A549 treated with RU486 at 1 μM for 4 hours (cell line): ENCODE measurements around the gene FPR1. TPM values are rescaled to one million over a fixed set of nuclear protein-coding genes. Genes with fewer than 3 reads are reported as not detected.

Experiments used
- total RNA-seq: library from RNA; stranded (reverse); fragments of 200-300 nt; extraction: Qiagen RNA extraction; gene quantifications from 5 replicates; pipeline ENCODE4 v1.2.3, GENCODE V29; 2022; ENCODE audit warnings: low read depth

The FPR1 gene, protein sequence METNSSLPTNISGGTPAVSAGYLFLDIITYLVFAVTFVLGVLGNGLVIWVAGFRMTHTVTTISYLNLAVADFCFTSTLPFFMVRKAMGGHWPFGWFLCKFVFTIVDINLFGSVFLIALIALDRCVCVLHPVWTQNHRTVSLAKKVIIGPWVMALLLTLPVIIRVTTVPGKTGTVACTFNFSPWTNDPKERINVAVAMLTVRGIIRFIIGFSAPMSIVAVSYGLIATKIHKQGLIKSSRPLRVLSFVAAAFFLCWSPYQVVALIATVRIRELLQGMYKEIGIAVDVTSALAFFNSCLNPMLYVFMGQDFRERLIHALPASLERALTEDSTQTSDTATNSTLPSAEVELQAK
- total RNA-seq, result 0.07 to 0.14 TPM (median 0.10 TPM) in 4 of 5 replicates, not detected in the other

DNA sequence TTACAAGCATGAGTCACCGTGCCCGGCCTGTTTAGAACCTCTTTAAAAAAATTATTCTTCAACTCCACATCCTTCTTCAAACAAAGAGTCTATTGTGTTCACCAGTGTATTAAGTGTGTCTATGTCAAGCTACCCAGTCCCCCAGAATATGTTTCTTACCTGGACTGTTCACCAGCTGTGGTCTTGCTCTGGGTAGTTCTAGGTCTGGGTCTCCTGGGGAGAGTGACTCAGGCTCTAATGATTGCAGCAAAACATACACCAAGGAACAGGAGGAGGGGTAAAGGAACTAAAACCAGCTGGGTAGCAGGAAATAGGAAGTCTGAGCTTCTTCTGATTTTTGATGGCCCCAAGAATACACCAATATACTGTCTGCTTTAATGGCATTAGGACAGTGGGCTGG is at the start of gene FPR1:
TSS of gene FPR1 (minus strand) at position 224 of the 400 bp plus-strand sequence. CDS start 4,884 bp downstream, outside the sequence.

DNA sequence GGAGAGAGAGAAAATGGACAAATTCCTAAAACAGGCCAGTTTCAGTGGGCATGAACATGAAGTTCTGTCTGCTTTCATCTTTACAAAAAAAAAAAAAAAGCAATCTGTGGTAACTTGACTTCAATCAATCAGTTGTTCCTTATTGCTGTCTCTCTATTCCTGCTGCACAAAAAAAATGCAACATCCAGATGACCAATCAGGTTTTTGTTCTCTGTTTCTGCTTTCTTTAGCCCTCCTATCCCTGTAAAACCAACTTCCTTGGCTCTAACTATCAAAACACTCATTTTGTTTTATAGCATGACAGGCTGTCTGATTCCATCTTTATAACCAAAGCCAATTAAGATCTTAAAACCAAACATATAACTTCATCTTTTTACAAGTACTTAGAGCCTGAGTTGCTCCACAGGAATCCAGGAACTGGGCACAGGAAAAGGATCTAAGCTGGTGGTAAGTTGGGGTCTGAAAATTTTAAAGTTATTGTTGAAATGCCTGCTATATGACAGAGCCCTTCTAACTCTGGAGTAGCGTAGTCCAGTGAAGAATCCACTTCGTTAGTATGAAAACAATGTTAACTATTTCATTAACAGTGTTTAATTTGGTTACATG is 43.3 kb upstream of the FPR1 start, which contains the start of gene FPR3:
TSS of gene FPR3 (plus strand) at position 273 of the 606 bp plus-strand sequence. CDS start 28,592 bp downstream, outside the sequence.

DNA sequence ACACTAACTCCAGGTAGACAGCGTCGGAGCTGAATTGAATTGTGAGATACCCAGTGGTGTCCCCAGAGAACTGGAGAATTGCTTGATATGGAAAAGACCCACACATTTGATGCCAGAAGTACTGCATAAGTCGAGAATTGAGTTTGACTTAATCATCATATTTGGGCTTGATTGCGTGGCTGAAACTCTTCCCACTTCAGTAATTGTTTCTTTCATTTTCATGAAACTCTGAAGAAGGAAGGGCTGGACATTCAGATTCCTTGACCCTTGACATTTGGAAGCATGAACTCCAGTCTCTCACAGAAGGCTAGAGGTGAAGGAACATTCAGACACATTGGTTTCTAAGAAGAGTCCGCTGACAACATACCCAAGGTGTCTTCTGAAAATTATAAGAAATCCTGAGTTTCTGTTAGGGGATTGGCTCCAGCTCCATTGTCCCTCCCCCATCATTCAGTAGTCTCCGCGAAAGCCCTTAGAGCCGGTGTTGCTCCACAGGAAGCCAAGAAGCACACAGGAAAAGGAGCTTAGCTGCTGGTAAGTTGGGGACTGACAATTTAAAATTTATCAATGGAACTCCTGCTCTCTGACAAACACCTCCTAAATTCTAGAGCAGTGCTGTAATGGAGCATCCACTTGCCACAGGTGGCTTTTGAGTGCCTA is 9.1 kb upstream of the FPR1 start, which contains the start of gene FPR2:
TSS of gene FPR2 (plus strand) at position 484 of the 660 bp plus-strand sequence. CDS start 7,479 bp downstream, outside the sequence.

Other genes starting within 250 kb of the FPR1 start
- not detected in 5 replicates for gene SIGLEC6, start 220.2 kb downstream of the FPR1 start, total RNA-seq
- 3.1 to 5.1 TPM (median 3.6 TPM) in 5 replicates for gene ZNF175, start 180.6 kb downstream of the FPR1 start, total RNA-seq
- gene SIGLEC5, start 121.5 kb downstream of the FPR1 start, total RNA-seq, result 0.08 TPM in 1 of 5 replicates, not detected in the others
- 0.06 to 0.09 TPM in 2 of 5 replicates, not detected in the others for gene SIGLEC14, start 105.1 kb downstream of the FPR1 start, total RNA-seq
- 9.1 to 17.1 TPM (median 15.7 TPM) in 5 replicates for gene SPACA6, start 58.5 kb downstream of the FPR1 start, total RNA-seq
- not detected in 5 replicates for gene HAS1, start 27.9 kb downstream of the FPR1 start, total RNA-seq
- gene FPR2, start 9.3 kb upstream of the FPR1 start, total RNA-seq, result not detected in 5 replicates
- gene FPR3, start 43.3 kb upstream of the FPR1 start, total RNA-seq, result not detected in 5 replicates
- 0.05 to 0.10 TPM in 2 of 5 replicates, not detected in the others for gene ZNF577, start 136.1 kb upstream of the FPR1 start, total RNA-seq
- 0.11 to 0.26 TPM (median 0.17 TPM) in 5 replicates for gene ZNF649, start 153.1 kb upstream of the FPR1 start, total RNA-seq
- 0.67 to 1.2 TPM (median 0.91 TPM) in 5 replicates for gene ZNF613, start 175.6 kb upstream of the FPR1 start, total RNA-seq
- gene ZNF350, start 235.0 kb upstream of the FPR1 start, total RNA-seq, result 3.9 to 6.2 TPM (median 5.1 TPM) in 5 replicates